GM23338 (cell line): Measurements from ENCODE around the gene AHNAK. TPM values are rescaled to one million over a fixed set of nuclear protein-coding genes. Genes with fewer than 3 reads are reported as not detected.

Experiments used
- ATAC-seq: fragments of 200-7000 bp; cut with Tn5 transposase; 3 replicates; pipeline ENCODE4 v1.9.1; 2020
- DNase-seq: peaks from one replicate; pipeline ENCODE4 v3.0.0-alpha.2; 2015; ENCODE audit warnings: low spot score
- H2AFZ ChIP-seq: fragments of 200-600 bp; sonication (generic); 2 replicates; pipeline ENCODE4 v1.8.0; 2016; ENCODE audit warnings: antibody characterized with exemption, mild to moderate bottlenecking, moderate library complexity
- H3F3A ChIP-seq: fragments of 200-600 bp; sonication (generic); replicated peaks from 2 replicates; pipeline ENCODE4 v1.8.0; 2017; ENCODE audit warnings: antibody characterized with exemption, mixed run types, low read depth
- H3K27ac ChIP-seq: fragments of 200-600 bp; sonication (generic); 2 replicates; pipeline ENCODE4 v1.6.1; 2016; ENCODE audit warnings: low read depth
- H3K27me3 ChIP-seq: fragments of 200-600 bp; sonication (generic); 2 replicates; pipeline ENCODE4 v1.8.0; 2016; ENCODE audit warnings: mild to moderate bottlenecking, mixed run types, moderate library complexity; ENCODE audit not compliant: insufficient read depth
- H3K36me3 ChIP-seq: fragments of 200-600 bp; sonication (generic); 2 replicates; pipeline ENCODE4 v1.8.0; 2016; ENCODE audit warnings: mild to moderate bottlenecking; ENCODE audit not compliant: insufficient read depth
- H3K4me1 ChIP-seq: fragments of 200-600 bp; sonication (generic); 2 replicates; pipeline ENCODE4 v1.8.0; 2016; ENCODE audit warnings: mild to moderate bottlenecking, moderate library complexity; ENCODE audit not compliant: insufficient read depth
- H3K4me2 ChIP-seq: fragments of 200-600 bp; sonication (generic); 2 replicates; pipeline ENCODE4 v1.7.1; 2017; ENCODE audit warnings: mixed run types
- H3K4me3 ChIP-seq: fragments of 200-600 bp; sonication (generic); 2 replicates; pipeline ENCODE4 v1.6.1; 2016; ENCODE audit warnings: mixed run types
- H3K79me2 ChIP-seq: fragments of 200-600 bp; sonication (generic); replicated peaks from 2 replicates; pipeline ENCODE4 v1.8.0; 2017; ENCODE audit warnings: mild to moderate bottlenecking; ENCODE audit not compliant: insufficient read depth
- H3K9me2 ChIP-seq: fragments of 200-600 bp; sonication (generic); 2 replicates; pipeline ENCODE4 v1.8.0; 2017; ENCODE audit not compliant: insufficient read depth
- H4K20me1 ChIP-seq: fragments of 200-600 bp; sonication (generic); replicated peaks from 2 replicates; pipeline ENCODE4 v1.8.0; 2017; ENCODE audit warnings: mild to moderate bottlenecking; ENCODE audit not compliant: insufficient read depth
- H3K27ac Mint-ChIP-seq: 2 replicates; pipeline ENCODE4 v1.8.0; 2020; ENCODE audit warnings: inconsistent platforms, mild to moderate bottlenecking, moderate library complexity, mixed read lengths
- H3K27me3 Mint-ChIP-seq: 3 replicates; pipeline ENCODE4 v1.8.0; 2022; ENCODE audit warnings: low read depth, mild to moderate bottlenecking, moderate library complexity, mixed read lengths, inconsistent platforms; ENCODE audit not compliant: insufficient read depth, poor library complexity
- H3K36me3 Mint-ChIP-seq: 3 replicates; pipeline ENCODE4 v1.8.0; 2021; ENCODE audit warnings: low read depth, mild to moderate bottlenecking, inconsistent platforms, moderate library complexity, mixed read lengths
- H3K4me1 Mint-ChIP-seq: 3 replicates; pipeline ENCODE4 v1.8.0; 2020; ENCODE audit warnings: mild to moderate bottlenecking, inconsistent platforms, mixed read lengths
- H3K4me3 Mint-ChIP-seq: 3 replicates; pipeline ENCODE4 v1.8.0; 2021; ENCODE audit warnings: moderate library complexity, mild to moderate bottlenecking, inconsistent platforms, mixed read lengths
- H3K9me3 Mint-ChIP-seq: 3 replicates; pipeline ENCODE4 v1.8.0; 2020; ENCODE audit warnings: moderate library complexity, mild to moderate bottlenecking, inconsistent platforms, mixed read lengths
- CREB1 ChIP-seq: fragments of 250-450 bp; sonication (Bioruptor Pico); IDR thresholded peaks from 2 replicates; pipeline ENCODE4 v1.5.0; 2020; ENCODE audit warnings: low read depth, mild to moderate bottlenecking, moderate library complexity
- CTCF ChIP-seq, 2 experiments: fragments of 200-600 bp in 1 of 2; sonication (generic) in 1 of 2; conservative IDR thresholded peaks; 2 replicates each; pipeline versions ENCODE4 v1.5.1 to v1.6.1; 2016 to 2017; ENCODE audit warnings: antibody characterized with exemption in 2 of 2, low read depth in 2 of 2, mild to moderate bottlenecking in 2 of 2, moderate library complexity in 1 of 2
- ETS1 ChIP-seq: IDR thresholded peaks from 2 replicates; pipeline ENCODE4 v1.6.1; 2016; ENCODE audit warnings: antibody characterized with exemption
- EZH2 ChIP-seq: fragments of 200-600 bp; sonication (generic); IDR thresholded peaks from one replicate; pipeline ENCODE4 v1.8.0; 2017; ENCODE audit warnings: antibody characterized with exemption, mild to moderate bottlenecking, low read depth; ENCODE audit not compliant: unreplicated experiment
- EZH2phosphoT487 ChIP-seq: fragments of 200-600 bp; sonication (generic); IDR thresholded peaks from one replicate; pipeline ENCODE4 v1.8.1; 2018; ENCODE audit warnings: antibody characterized with exemption; ENCODE audit not compliant: unreplicated experiment
- JUNB ChIP-seq: IDR thresholded peaks from one replicate; pipeline ENCODE4 v1.6.1; 2016; ENCODE audit warnings: antibody characterized with exemption; ENCODE audit not compliant: unreplicated experiment
- NANOG ChIP-seq: IDR thresholded peaks from 2 replicates; pipeline ENCODE4 v1.6.1; 2016; ENCODE audit warnings: antibody characterized with exemption, borderline replicate concordance
- POLR2AphosphoS5 ChIP-seq: IDR thresholded peaks from 2 replicates; pipeline ENCODE4 v1.6.1; 2016; ENCODE audit warnings: antibody characterized with exemption, low read depth
- ZNF331 ChIP-seq: fragments of 250-450 bp; sonication (Bioruptor Pico); IDR thresholded peaks from 2 replicates; pipeline ENCODE4 v1.5.0; 2020; ENCODE audit warnings: low read depth, mild to moderate bottlenecking, moderate library complexity
- ZNF462 ChIP-seq: fragments of 250-450 bp; sonication (Bioruptor Pico); IDR thresholded peaks from 2 replicates; pipeline ENCODE4 v1.5.0; 2020; ENCODE audit warnings: mild to moderate bottlenecking, moderate library complexity
- polyA plus RNA-seq: library from polyadenylated mRNA; unstranded; fragments of >200 nt; fragmentation: Nextera tagmentation; extraction: Ambion mirVana; gene quantifications from 2 replicates; pipeline ENCODE4 v1.2.1, GENCODE V29; 2016
- total RNA-seq: library from RNA; depleted of rRNA; stranded (reverse); fragments of >200 nt; shearing (Covaris generic); gene quantifications from 2 replicates; pipeline ENCODE4 v1.2.3, GENCODE V29; 2014
- TF ChIP-seq, protein P1 (sequence below): IDR thresholded peaks from one replicate; pipeline ENCODE4 v1.6.1; 2018; ENCODE audit warnings: antibody characterized with exemption; ENCODE audit not compliant: unreplicated experiment

The AHNAK gene
- total and polyA plus RNA-seq, 2 experiments from 2014 or later, result 0.91 to 2.1 TPM

DNA sequence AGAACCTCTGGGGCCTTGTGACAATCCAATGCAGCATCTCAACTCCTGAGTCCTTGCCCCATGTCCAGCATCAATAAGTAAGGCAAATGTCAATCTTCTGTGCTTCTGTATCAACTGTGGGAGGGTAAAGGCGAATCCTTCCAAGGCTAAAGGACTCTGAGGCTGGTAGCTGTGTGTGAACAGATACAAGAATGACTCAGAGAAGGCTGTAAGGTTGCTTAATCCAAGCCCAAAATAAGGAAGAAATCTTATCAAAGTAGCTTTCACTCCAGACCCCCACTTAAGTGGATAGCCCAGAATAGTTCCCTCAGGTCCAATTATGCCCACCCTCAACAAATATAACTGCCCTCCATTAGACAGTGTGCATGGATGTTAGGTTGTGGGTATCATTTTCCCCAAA is 155.9 kb downstream of the AHNAK start (continued):
- TF ChIP-seq, protein P1, sequence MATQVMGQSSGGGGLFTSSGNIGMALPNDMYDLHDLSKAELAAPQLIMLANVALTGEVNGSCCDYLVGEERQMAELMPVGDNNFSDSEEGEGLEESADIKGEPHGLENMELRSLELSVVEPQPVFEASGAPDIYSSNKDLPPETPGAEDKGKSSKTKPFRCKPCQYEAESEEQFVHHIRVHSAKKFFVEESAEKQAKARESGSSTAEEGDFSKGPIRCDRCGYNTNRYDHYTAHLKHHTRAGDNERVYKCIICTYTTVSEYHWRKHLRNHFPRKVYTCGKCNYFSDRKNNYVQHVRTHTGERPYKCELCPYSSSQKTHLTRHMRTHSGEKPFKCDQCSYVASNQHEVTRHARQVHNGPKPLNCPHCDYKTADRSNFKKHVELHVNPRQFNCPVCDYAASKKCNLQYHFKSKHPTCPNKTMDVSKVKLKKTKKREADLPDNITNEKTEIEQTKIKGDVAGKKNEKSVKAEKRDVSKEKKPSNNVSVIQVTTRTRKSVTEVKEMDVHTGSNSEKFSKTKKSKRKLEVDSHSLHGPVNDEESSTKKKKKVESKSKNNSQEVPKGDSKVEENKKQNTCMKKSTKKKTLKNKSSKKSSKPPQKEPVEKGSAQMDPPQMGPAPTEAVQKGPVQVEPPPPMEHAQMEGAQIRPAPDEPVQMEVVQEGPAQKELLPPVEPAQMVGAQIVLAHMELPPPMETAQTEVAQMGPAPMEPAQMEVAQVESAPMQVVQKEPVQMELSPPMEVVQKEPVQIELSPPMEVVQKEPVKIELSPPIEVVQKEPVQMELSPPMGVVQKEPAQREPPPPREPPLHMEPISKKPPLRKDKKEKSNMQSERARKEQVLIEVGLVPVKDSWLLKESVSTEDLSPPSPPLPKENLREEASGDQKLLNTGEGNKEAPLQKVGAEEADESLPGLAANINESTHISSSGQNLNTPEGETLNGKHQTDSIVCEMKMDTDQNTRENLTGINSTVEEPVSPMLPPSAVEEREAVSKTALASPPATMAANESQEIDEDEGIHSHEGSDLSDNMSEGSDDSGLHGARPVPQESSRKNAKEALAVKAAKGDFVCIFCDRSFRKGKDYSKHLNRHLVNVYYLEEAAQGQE, result no peak
- no peak for TF ChIP-seq CTCF (conservative IDR thresholded peaks at IDR 0.05; ENCODE audit: low read depth in 2 of 2)

DNA sequence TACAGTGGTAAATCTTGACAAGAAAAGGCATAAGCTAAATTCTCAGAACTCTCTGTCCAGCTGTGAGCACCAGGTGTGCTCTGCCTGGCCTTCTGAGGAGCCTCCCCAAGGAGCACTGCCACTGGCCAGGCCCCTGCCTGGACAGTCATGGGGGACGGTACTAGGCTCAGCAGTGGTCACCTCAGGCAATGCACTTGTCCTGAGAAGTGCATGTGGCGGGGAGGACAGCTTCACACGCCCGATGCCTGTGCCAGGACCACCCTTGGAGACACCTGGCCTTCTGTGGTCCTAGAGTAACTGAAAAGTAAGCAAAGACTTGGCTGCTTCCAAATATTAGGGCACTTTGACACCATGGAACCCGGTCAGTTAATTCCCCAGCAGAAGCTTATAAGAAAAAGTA is 156.4 kb downstream of the AHNAK start:
- DNase-seq (no peak), ATAC-seq (no peak)
- Histone ChIP-seq H3K79me2 (no peaks in the 10 kb centered on the region), H3K9me2 (no peaks in the 10 kb centered on the region), H4K20me1 (no peaks in the 10 kb centered on the region; the same call in 1 of the 2 replicates), H3K27me3 (no peaks in the 10 kb centered on the region), H2AFZ (no peak overlapping the region), H3F3A (no peaks in the 10 kb centered on the region), H3K36me3 (no peaks in the 10 kb centered on the region), H3K4me2 (no peak overlapping the region), H3K4me3 (no peak overlapping the region), H3K4me1 (peaks cover under 1% of the 10 kb centered on the region), H3K27ac (no peak overlapping the region)
- TF ChIP-seq ZNF462 (CRISPR knock-in tag) (no peak), ZNF331 (CRISPR knock-in tag) (no peak), JUNB (no peak), EZH2 (no peak), CREB1 (no peak), EZH2phosphoT487 (no peak), ETS1 (no peak), CTCF (conservative IDR thresholded peaks at IDR 0.05; ENCODE audit: low read depth in 2 of 2) (no peak), POLR2AphosphoS5 (no peak), NANOG (no peak)
- no peak overlapping the region for H3K4me3 Mint-ChIP-seq
- H3K4me1 Mint-ChIP-seq, result peaks cover 4% of the 10 kb centered on the region
- no peak overlapping the region for H3K27ac Mint-ChIP-seq
- H3K9me3 Mint-ChIP-seq, result no peaks in the 10 kb centered on the region
- H3K27me3 Mint-ChIP-seq, result peaks cover 1% of the 10 kb centered on the region
- no peaks in the 10 kb centered on the region for H3K36me3 Mint-ChIP-seq
